Gastroesophageal sphincter (tissue), 4 donors: ENCODE measurements around the gene TMEM54. TPM values are rescaled to one million over a fixed set of nuclear protein-coding genes. Genes with fewer than 3 reads are reported as not detected.

Source experiments
- ATAC-seq: fragments of 150-250 bp; one replicate; pipeline ENCODE4 v1.9.1; 2016; ENCODE audit warnings: mild to moderate bottlenecking, moderate library complexity
- H3K27ac ChIP-seq, 4 donors: fragments of 200-600 bp; sonication (generic) in 3 of 4; 1 replicate in 3 of 4; 2 replicates in 1 of 4; pipeline ENCODE4 v1.5.1; 2016 to 2019
- H3K27me3 ChIP-seq: fragments of 200-600 bp; sonication (generic); one replicate; pipeline ENCODE4 v1.5.1; 2019
- H3K36me3 ChIP-seq, 2 donors: fragments of 200-600 bp; sonication (generic); one replicate each; pipeline ENCODE4 v1.5.1; 2019; ENCODE audit warnings: control low read depth in 1 of 2
- H3K4me1 ChIP-seq, 3 donors: fragments of 200-600 bp; sonication (generic); 1 replicate in 2 of 3; 2 replicates in 1 of 3; pipeline ENCODE4 v1.5.1; 2016 to 2019; ENCODE audit warnings: control low read depth in 2 of 3
- H3K4me3 ChIP-seq, 2 donors: fragments of 200-600 bp; sonication (generic); one replicate each; pipeline ENCODE4 v1.5.1; 2019; ENCODE audit warnings: mild to moderate bottlenecking in 1 of 2, moderate library complexity in 1 of 2
- H3K9me3 ChIP-seq, 3 donors: fragments of 200-600 bp; sonication (generic); one replicate each; pipeline ENCODE4 v1.5.1; 2017 to 2019; ENCODE audit warnings: control low read depth in 2 of 3
- CTCF ChIP-seq, 4 experiments: fragments of 200-600 bp in 2 of 4; fragments of 450-650 bp in 2 of 4; sonication (generic) in 1 of 4; IDR thresholded peaks; one replicate each; pipeline ENCODE4 v1.5.1; 2017 to 2019; ENCODE audit warnings: antibody characterized with exemption in 4 of 4, mild to moderate bottlenecking in 2 of 4, moderate library complexity in 2 of 4
- EP300 ChIP-seq: sonication (generic); formaldehyde crosslinking; IDR thresholded peaks from one replicate; pipeline ENCODE4 v1.6.1; 2017; ENCODE audit warnings: antibody characterized with exemption, mild to moderate bottlenecking
- POLR2A ChIP-seq, 2 donors: fragments of 450-650 bp; IDR thresholded peaks; one replicate each; pipeline ENCODE4 v1.6.1; 2017; ENCODE audit warnings: antibody characterized with exemption in 2 of 2, mild to moderate bottlenecking in 2 of 2, moderate library complexity in 1 of 2
- POLR2AphosphoS5 ChIP-seq: sonication (generic); formaldehyde crosslinking; IDR thresholded peaks from one replicate; pipeline ENCODE4 v1.6.1; 2017; ENCODE audit warnings: antibody characterized with exemption
- WGBS, 2 donors: methylation state at CpG; one replicate each; pipeline ENCODE4 v1.1.5; 2018; ENCODE audit warnings: low coverage in 1 of 2; 5-methylcytosine and 5-hydroxymethylcytosine counted together
- total RNA-seq, 4 donors: library from RNA; depleted of rRNA; stranded (reverse); fragments of >200 nt; gene quantifications; one replicate each; pipeline ENCODE4 v1.1.0, GENCODE V29; 2016

The TMEM54 gene
- total RNA-seq, 4 donors from 2014 or later = 71.5 to 138 (median 101) TPM

GRCh38 chr1:32848354-32849063 is 52.7 kb downstream of the TMEM54 start:
- Histone ChIP-seq H3K36me3 (peaks cover 0 to 69% of the 10 kb centered on the region in 2 donors), H3K4me3 (no peak overlapping the region), H3K9me3 (no peaks in the 10 kb centered on the region), H3K27ac (no peak overlapping the region), H3K27me3 (no peaks in the 10 kb centered on the region), H3K4me1 (no peaks in the 10 kb centered on the region)
- no peak for ATAC-seq
- 42 to 50% methylated on average over 2 of the region's 2 CpGs for WGBS, 2 donors
- TF ChIP-seq POLR2A (IDR thresholded peaks at IDR 0.05) (no peak), CTCF (IDR thresholded peaks at IDR 0.05) (no peak), EP300 (no peak), POLR2AphosphoS5 (no peak)

Other genes with a start within 250 kb of the TMEM54 start
- gene SYNC, start 198.6 kb downstream of the TMEM54 start, total RNA-seq = 100 to 1,000 TPM; 132 to 265 (median 167) TPM
- 10 to 100 TPM; 29.1 to 54.1 (median 46.0) TPM for gene YARS1, start 84.0 kb downstream of the TMEM54 start, total RNA-seq
- 10 to 100 TPM; 25.4 to 46.9 (median 29.8) TPM for gene S100PBP, start 83.7 kb downstream of the TMEM54 start, total RNA-seq
- gene FNDC5, start 30.5 kb downstream of the TMEM54 start, total RNA-seq = 10 to 100 TPM in 2 of 4 donors, 1 to 10 TPM in 2; 7.3 to 11.3 (median 8.9) TPM
- under 1 TPM in 1 of 4 donors, not detected in 3; 0.58 TPM for gene HPCA, start 14.9 kb downstream of the TMEM54 start, total RNA-seq
- gene RNF19B, start 63.4 kb upstream of the TMEM54 start, total RNA-seq = 10 to 100 TPM; 19.5 to 25.2 (median 21.8) TPM
- gene AK2, start 135.5 kb upstream of the TMEM54 start, total RNA-seq = 100 to 1,000 TPM in 2 of 4 donors, 10 to 100 TPM in 2; 88.9 to 115 (median 97.1) TPM
- 1 to 10 TPM in 3 of 4 donors, under 1 TPM in 1; 0.31 to 6.4 (median 2.8) TPM for gene AZIN2, start 179.8 kb upstream of the TMEM54 start, total RNA-seq